LNCAP (cell line): ENCODE measurements around the gene CAPN2.

Source experiments
- CTCF ChIP-seq: fragments of 450-650 bp; IDR thresholded peaks from 2 replicates; pipeline ENCODE4 v1.5.1; 2017; ENCODE audit warnings: mild to moderate bottlenecking

The CAPN2 gene

GRCh38 chr1:223704921-223705878 is 7.1 kb upstream of the CAPN2 start:
- no peak for TF ChIP-seq CTCF

GRCh38 chr1:223706077-223706973 is 6.0 kb upstream of the CAPN2 start:
- no peak for TF ChIP-seq CTCF

- TF ChIP-seq CTCF: no peak
Observed at GRCh38 chr1:223707256-223708000, 4.9 kb upstream of the CAPN2 start.

- no peak for TF ChIP-seq CTCF
Observed at GRCh38 chr1:223708001-223708359, 4.4 kb upstream of the CAPN2 start.

GRCh38 chr1:223708651-223709268 is 3.6 kb upstream of the CAPN2 start:
- no peak for TF ChIP-seq CTCF

- peak; percentile 27; the same call in 1 of the 2 replicates for TF ChIP-seq CTCF
Observed at GRCh38 chr1:223709598-223709997, 2.7 kb upstream of the CAPN2 start.
